H9 (cell line): ENCODE measurements around the gene ZBP1. TPM values are rescaled to one million over a fixed set of nuclear protein-coding genes. Genes with fewer than 3 reads are reported as not detected.

Experiments used
- DNase-seq: peaks from one replicate; pipeline ENCODE4 v3.0.0-alpha.2; 2017
- H2AFZ ChIP-seq: one replicate; pipeline ENCODE4 v1.6.1; 2013; ENCODE audit warnings: mild to moderate bottlenecking, low read length, control low read depth, moderate library complexity
- H2AK5ac ChIP-seq: 2 replicates; pipeline ENCODE4 v1.6.1; 2013; ENCODE audit warnings: low read length, control low read depth, mixed read lengths; ENCODE audit not compliant: insufficient read length
- H2BK120ac ChIP-seq: one replicate; pipeline ENCODE4 v1.6.1; 2013; ENCODE audit warnings: low read depth, mild to moderate bottlenecking, low read length, control low read depth, inconsistent platforms; ENCODE audit not compliant: poor library complexity, severe bottlenecking
- H2BK12ac ChIP-seq: 2 replicates; pipeline ENCODE4 v1.6.1; 2013; ENCODE audit warnings: low read length, control low read depth, mixed read lengths, low read depth; ENCODE audit not compliant: insufficient read length
- H2BK15ac ChIP-seq: 2 replicates; pipeline ENCODE4 v1.6.1; 2013; ENCODE audit warnings: low read depth, low read length, control low read depth
- H2BK20ac ChIP-seq: one replicate; pipeline ENCODE4 v1.6.1; 2013; ENCODE audit warnings: low read depth, mild to moderate bottlenecking, low read length, control low read depth, inconsistent platforms; ENCODE audit not compliant: poor library complexity, severe bottlenecking
- H2BK5ac ChIP-seq: 2 replicates; pipeline ENCODE4 v1.6.1; 2013; ENCODE audit warnings: low read length, control low read depth, mixed read lengths; ENCODE audit not compliant: insufficient read length
- H3K14ac ChIP-seq: 2 replicates; pipeline ENCODE4 v1.6.1; 2013; ENCODE audit warnings: low read length, control low read depth; ENCODE audit not compliant: insufficient read depth
- H3K18ac ChIP-seq: 2 replicates; pipeline ENCODE4 v1.6.1; 2013; ENCODE audit warnings: low read depth, mild to moderate bottlenecking, mixed read lengths, low read length, control low read depth; ENCODE audit not compliant: insufficient read length
- H3K23ac ChIP-seq: 2 replicates; pipeline ENCODE4 v1.6.1; 2013; ENCODE audit warnings: low read length, control low read depth, mixed read lengths, low read depth; ENCODE audit not compliant: insufficient read length
- H3K23me2 ChIP-seq: 2 replicates; pipeline ENCODE4 v1.6.1; 2013; ENCODE audit warnings: low read depth, mild to moderate bottlenecking, mixed read lengths, low read length, control low read depth; ENCODE audit not compliant: insufficient read length, poor library complexity, severe bottlenecking
- H3K27ac ChIP-seq: 2 replicates; pipeline ENCODE4 v1.5.1; 2013; ENCODE audit warnings: low read length, control low read depth, mixed read lengths, low read depth; ENCODE audit not compliant: insufficient read length
- H3K27me3 ChIP-seq: 2 replicates; pipeline ENCODE4 v1.6.1; 2013; ENCODE audit warnings: low read length, control low read depth, inconsistent platforms; ENCODE audit not compliant: insufficient read depth
- H3K4ac ChIP-seq: 2 replicates; pipeline ENCODE4 v1.6.1; 2013; ENCODE audit warnings: low read depth, mild to moderate bottlenecking, control low read depth, inconsistent platforms, low read length, moderate library complexity
- H3K4me1 ChIP-seq: 2 replicates; pipeline ENCODE4 v1.6.1; 2013; ENCODE audit warnings: low read length, control low read depth, inconsistent platforms; ENCODE audit not compliant: insufficient read depth
- H3K4me2 ChIP-seq: 2 replicates; pipeline ENCODE4 v1.6.1; 2013; ENCODE audit warnings: low read length, control low read depth, mixed read lengths; ENCODE audit not compliant: insufficient read length, insufficient read depth
- H3K56ac ChIP-seq: 2 replicates; pipeline ENCODE4 v1.6.1; 2013; ENCODE audit warnings: low read depth, mild to moderate bottlenecking, mixed read lengths, low read length, control low read depth; ENCODE audit not compliant: insufficient read length
- H3K79me1 ChIP-seq: 2 replicates; pipeline ENCODE4 v1.6.1; 2013; ENCODE audit warnings: low read depth, mild to moderate bottlenecking, moderate library complexity, low read length, control low read depth, inconsistent platforms; ENCODE audit not compliant: insufficient read depth, poor library complexity, severe bottlenecking
- H3K79me2 ChIP-seq: 2 replicates; pipeline ENCODE4 v1.6.1; 2013; ENCODE audit warnings: low read length, control low read depth, inconsistent platforms; ENCODE audit not compliant: insufficient read depth
- H3K9ac ChIP-seq: 2 replicates; pipeline ENCODE4 v1.6.1; 2013; ENCODE audit warnings: low read length, control low read depth, mixed read lengths; ENCODE audit not compliant: insufficient read length; ENCODE audit errors: extremely low read depth
- H3K9me3 ChIP-seq: one replicate; pipeline ENCODE4 v1.6.1; 2013; ENCODE audit warnings: low read depth, low read length, inconsistent platforms; ENCODE audit not compliant: control insufficient read depth
- H3T11ph ChIP-seq: one replicate; pipeline ENCODE4 v1.6.1; 2013; ENCODE audit warnings: mild to moderate bottlenecking, low read length, control low read depth, inconsistent platforms
- H4K20me1 ChIP-seq: one replicate; pipeline ENCODE4 v1.6.1; 2013; ENCODE audit not compliant: control insufficient read depth, insufficient read length, insufficient read depth
- H4K5ac ChIP-seq: 2 replicates; pipeline ENCODE4 v1.6.1; 2013; ENCODE audit warnings: low read depth, mild to moderate bottlenecking, mixed read lengths, low read length, control low read depth; ENCODE audit not compliant: insufficient read length
- H4K8ac ChIP-seq: replicated peaks from 2 replicates; pipeline ENCODE4 v1.6.1; 2013; ENCODE audit warnings: low read length, control low read depth, mixed read lengths, low read depth; ENCODE audit not compliant: insufficient read length
- H4K91ac ChIP-seq: 2 replicates; pipeline ENCODE4 v1.6.1; 2013; ENCODE audit warnings: low read depth, mild to moderate bottlenecking, moderate library complexity, mixed read lengths, low read length, control low read depth; ENCODE audit not compliant: insufficient read length
- H3K27ac Mint-ChIP-seq, 3 experiments: 2 replicates in 2 of 3; 3 replicates in 1 of 3; pipeline ENCODE4 v1.8.0; 2020 to 2021; ENCODE audit warnings: mixed read lengths in 3 of 3, mild to moderate bottlenecking in 1 of 3, moderate library complexity in 1 of 3
- H3K27me3 Mint-ChIP-seq: 2 replicates; pipeline ENCODE4 v1.8.0; 2021; ENCODE audit warnings: low read depth, mild to moderate bottlenecking, moderate library complexity, mixed read lengths
- H3K36me3 Mint-ChIP-seq, 3 experiments: 2 replicates in 2 of 3; 3 replicates in 1 of 3; pipeline ENCODE4 v1.8.0; 2020 to 2021; ENCODE audit warnings: low read depth in 3 of 3, mixed read lengths in 3 of 3; ENCODE audit not compliant: insufficient read depth in 1 of 3
- H3K4me1 Mint-ChIP-seq, 2 experiments: 2 replicates each; pipeline ENCODE4 v1.8.0; 2020; ENCODE audit warnings: mixed read lengths in 2 of 2
- H3K4me3 Mint-ChIP-seq, 2 experiments: 2 replicates in 1 of 2; 3 replicates in 1 of 2; pipeline ENCODE4 v1.8.0; 2020 to 2021; ENCODE audit warnings: mild to moderate bottlenecking in 2 of 2, mixed read lengths in 2 of 2, moderate library complexity in 1 of 2
- H3K9me3 Mint-ChIP-seq, 2 experiments: 2 replicates in 1 of 2; 3 replicates in 1 of 2; pipeline ENCODE4 v1.8.0; 2020; ENCODE audit warnings: mild to moderate bottlenecking in 2 of 2, mixed read lengths in 2 of 2, moderate library complexity in 1 of 2
- CTCF ChIP-seq: fragments of 200-600 bp; sonication (generic); conservative IDR thresholded peaks from 3 replicates; pipeline ENCODE4 v1.8.0; 2021; ENCODE audit warnings: antibody characterized with exemption, mild to moderate bottlenecking
- WGBS: extraction: QIAGEN DNeasy Blood & Tissue Kit; methylation state at CpG from one replicate; pipeline ENCODE4 v1.1.7; 2013; ENCODE audit warnings: missing lambda C conversion rate, low lambda C conversion rate, mixed read lengths; ENCODE audit not compliant: insufficient read length; ENCODE audit errors: extremely low coverage; 5-methylcytosine and 5-hydroxymethylcytosine counted together
- total RNA-seq: library from RNA; stranded (reverse); gene quantifications from 2 replicates; pipeline ENCODE4 v1.2.1, GENCODE V29; 2021

ZBP1 gene
- total RNA-seq, 1 experiment from 2014 or later = not detected

GRCh38 chr20:57566399-57566798 lies 53.8 kb downstream of the ZBP1 start:
- no peak overlapping the region for H3K14ac ChIP-seq
- no peak overlapping the region for H4K5ac ChIP-seq
- H3K4me3 Mint-ChIP-seq = no peak overlapping the region
- no peaks in the 10 kb centered on the region for H3K79me1 ChIP-seq
- no peak overlapping the region for H3K9ac ChIP-seq
- no peaks in the 10 kb centered on the region for H3K4me1 ChIP-seq
- no peak overlapping the region for H2AFZ ChIP-seq
- no peak overlapping the region for H3T11ph ChIP-seq
- H3K56ac ChIP-seq = no peak overlapping the region
- H3K36me3 Mint-ChIP-seq = no peaks in the 10 kb centered on the region
- no peak overlapping the region for H3K4ac ChIP-seq
- no peak overlapping the region for H2AK5ac ChIP-seq
- no peak overlapping the region; a peak in 1 of 7 replicates for H3K27ac Mint-ChIP-seq
- TF ChIP-seq CTCF = no peak
- no peak overlapping the region for H2BK15ac ChIP-seq
- no CpG with 5 or more reads among the region's 1 CpG for WGBS
- DNase-seq = no peak
- no peaks in the 10 kb centered on the region for H4K20me1 ChIP-seq
- H2BK20ac ChIP-seq = no peak overlapping the region
- no peaks in the 10 kb centered on the region for H3K9me3 ChIP-seq
- H4K8ac ChIP-seq = no peak overlapping the region
- H2BK120ac ChIP-seq = no peak overlapping the region
- no peaks in the 10 kb centered on the region for H3K23me2 ChIP-seq
- no peak overlapping the region for H4K91ac ChIP-seq
- no peaks in the 10 kb centered on the region for H3K79me2 ChIP-seq
- no peak overlapping the region for H3K27ac ChIP-seq
- H2BK5ac ChIP-seq = no peak overlapping the region
- H2BK12ac ChIP-seq = no peak overlapping the region
- H3K27me3 Mint-ChIP-seq = peaks cover 15% of the 10 kb centered on the region
- H3K9me3 Mint-ChIP-seq = no peaks in the 10 kb centered on the region
- H3K4me1 Mint-ChIP-seq = no peaks in the 10 kb centered on the region
- no peak overlapping the region for H3K23ac ChIP-seq
- no peak overlapping the region for H3K4me2 ChIP-seq
- H3K18ac ChIP-seq = no peak overlapping the region
- no peaks in the 10 kb centered on the region for H3K27me3 ChIP-seq
